HG02610 (cell line): ENCODE data around the gene SLX1A.
"Not testable (repeated sequence)": the region's sequence is repeated elsewhere in the genome, so short reads cannot be mapped to it uniquely, and the experiment has no call there.

Experiments
- ATAC-seq: cut with Tn5 transposase; IDR thresholded peaks from one replicate; pipeline ENCODE4 v1.9.1; 2021; ENCODE audit warnings: mild to moderate bottlenecking, moderate library complexity; ENCODE audit not compliant: unreplicated experiment

SLX1A gene

GRCh38 chr16:30193615-30194014, at the start of gene SLX1A, which contains the start of gene BOLA2B:
Gene SLX1A, plus strand, starts transcription at chr16:30193875. Its CDS starts 210 bp downstream, at chr16:30194085.
Gene BOLA2B, minus strand, starts transcription at chr16:30193666. Its CDS starts 71 bp downstream, at chr16:30193595.
- ATAC-seq, result peak; percentile 94

- ATAC-seq, result no peak
These were observed 49.7 kb upstream of the SLX1A start for GRCh38 chr16:30144017-30144416.

GRCh38 chr16:30144917-30145316, 48.8 kb upstream of the SLX1A start:
- no peak for ATAC-seq

- ATAC-seq, result no peak
These were observed 48.0 kb upstream of the SLX1A start for GRCh38 chr16:30145657-30146056.

- ATAC-seq, result no peak
These were observed 45.7 kb upstream of the SLX1A start for GRCh38 chr16:30147843-30148510.

- ATAC-seq, result no peak
These were observed 44.3 kb upstream of the SLX1A start for GRCh38 chr16:30149250-30149930.

- ATAC-seq, result no peak
These were observed 42.6 kb upstream of the SLX1A start for GRCh38 chr16:30151091-30151490.

GRCh38 chr16:30152517-30152916, 41.2 kb upstream of the SLX1A start:
- ATAC-seq, result no peak

GRCh38 chr16:30155188-30155587, 38.5 kb upstream of the SLX1A start:
- no peak for ATAC-seq

GRCh38 chr16:30157214-30157613, 36.5 kb upstream of the SLX1A start:
- no peak for ATAC-seq

GRCh38 chr16:30163538-30163937, 30.1 kb upstream of the SLX1A start:
- no peak for ATAC-seq

GRCh38 chr16:30166202-30166902, 27.3 kb upstream of the SLX1A start:
- ATAC-seq, result peak; percentile 61

- not testable (repeated sequence) for ATAC-seq
These were observed 24.9 kb upstream of the SLX1A start for GRCh38 chr16:30168746-30169145.

GRCh38 chr16:30169416-30169815, 24.3 kb upstream of the SLX1A start:
- ATAC-seq, result not testable (repeated sequence)

GRCh38 chr16:30170145-30170544, 23.5 kb upstream of the SLX1A start:
- not testable (repeated sequence) for ATAC-seq

GRCh38 chr16:30173054-30173453, 20.6 kb upstream of the SLX1A start:
- ATAC-seq, result no peak

- not testable (repeated sequence) for ATAC-seq
These were observed 16.8 kb upstream of the SLX1A start for GRCh38 chr16:30176876-30177275.

GRCh38 chr16:30179195-30179594, 14.5 kb upstream of the SLX1A start:
- ATAC-seq, result no peak

- ATAC-seq, result no peak
These were observed 13.7 kb upstream of the SLX1A start for GRCh38 chr16:30179931-30180330.

- no peak for ATAC-seq
These were observed 12.9 kb upstream of the SLX1A start for GRCh38 chr16:30180741-30181140.

- ATAC-seq, result peak; percentile 60
These were observed 10.2 kb upstream of the SLX1A start, which contains the start of gene CORO1A for GRCh38 chr16:30183233-30184095. Gene CORO1A, plus strand, starts transcription at chr16:30183602. Its CDS starts 1,608 bp downstream, at chr16:30185210.
